ENCODE results near the gene RAB11A.

RAB11A gene

GRCh38 chr15:65869126-65869953 is at the start of gene RAB11A:
RAB11A (plus strand) TSS chr15:65869491; CDS start chr15:65869586, 95 bp downstream.
- ATAC-seq = peak; percentile 92 to 93

DNA sequence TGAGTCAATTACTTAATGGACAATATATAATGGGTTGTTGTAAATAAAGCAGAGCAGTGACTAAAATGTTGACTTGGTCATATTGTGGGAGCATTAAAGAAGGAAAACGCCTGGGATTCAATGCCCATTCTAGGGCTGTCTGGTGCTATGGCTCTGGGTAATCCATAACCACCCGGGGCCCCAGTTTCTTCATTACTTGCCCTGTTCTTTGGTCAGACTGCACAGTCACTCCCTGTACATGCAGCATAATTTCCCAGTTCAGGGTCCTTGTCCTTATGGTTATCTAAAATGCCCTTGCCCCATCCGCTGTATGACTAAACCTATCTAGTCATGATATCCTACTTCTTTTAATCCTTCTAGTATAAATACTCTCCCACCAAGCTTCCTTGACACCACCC is 49.7 kb upstream of the RAB11A start:
- ATAC-seq = no peak

- ATAC-seq = no peak
These were observed 48.2 kb upstream of the RAB11A start for GRCh38 chr15:65821070-65821469.

GRCh38 chr15:65822316-65822715 is 47.0 kb upstream of the RAB11A start:
- ATAC-seq = no peak

DNA sequence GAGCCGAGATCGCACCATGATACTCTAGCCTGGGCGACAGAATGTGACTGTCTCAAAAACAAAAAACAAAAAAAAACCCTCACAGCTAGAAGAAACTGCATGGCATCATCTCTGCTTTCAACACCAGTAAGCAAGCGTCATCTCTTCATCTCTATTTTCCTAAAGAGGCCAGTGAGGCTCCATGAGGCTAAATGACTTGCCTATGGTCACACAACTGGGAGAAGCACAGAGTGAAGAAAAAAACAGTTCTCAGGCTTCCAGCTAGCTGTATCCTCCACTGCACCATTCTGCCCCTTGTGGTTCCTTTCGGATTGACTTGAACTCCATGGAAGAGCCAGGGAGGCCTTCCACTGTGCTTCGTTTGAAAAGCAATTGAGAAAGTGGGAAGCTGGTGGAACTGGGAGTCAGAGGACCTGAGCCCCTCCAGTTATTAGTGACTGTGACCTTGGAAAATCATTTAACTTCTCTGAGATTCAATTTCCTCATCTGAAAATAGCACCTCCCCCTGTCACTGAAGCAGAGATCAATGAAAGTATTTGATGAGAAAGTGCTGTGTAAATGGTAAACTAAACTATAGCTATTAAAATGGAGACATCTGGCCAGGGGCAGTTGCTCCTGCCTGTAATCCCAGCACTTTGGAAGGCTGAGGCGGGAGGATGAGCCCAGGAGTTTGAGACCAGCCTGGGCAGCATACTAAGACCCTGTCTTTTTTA is 45.1 kb upstream of the RAB11A start:
- no peak for ATAC-seq

GRCh38 chr15:65824941-65825544 is 44.2 kb upstream of the RAB11A start:
- ATAC-seq = no peak

- ATAC-seq = no peak
These were observed 42.2 kb upstream of the RAB11A start for GRCh38 chr15:65827065-65827464.

- ATAC-seq = peak; percentile 86 to 88
These were observed 40.7 kb upstream of the RAB11A start for GRCh38 chr15:65828585-65828984.

DNA sequence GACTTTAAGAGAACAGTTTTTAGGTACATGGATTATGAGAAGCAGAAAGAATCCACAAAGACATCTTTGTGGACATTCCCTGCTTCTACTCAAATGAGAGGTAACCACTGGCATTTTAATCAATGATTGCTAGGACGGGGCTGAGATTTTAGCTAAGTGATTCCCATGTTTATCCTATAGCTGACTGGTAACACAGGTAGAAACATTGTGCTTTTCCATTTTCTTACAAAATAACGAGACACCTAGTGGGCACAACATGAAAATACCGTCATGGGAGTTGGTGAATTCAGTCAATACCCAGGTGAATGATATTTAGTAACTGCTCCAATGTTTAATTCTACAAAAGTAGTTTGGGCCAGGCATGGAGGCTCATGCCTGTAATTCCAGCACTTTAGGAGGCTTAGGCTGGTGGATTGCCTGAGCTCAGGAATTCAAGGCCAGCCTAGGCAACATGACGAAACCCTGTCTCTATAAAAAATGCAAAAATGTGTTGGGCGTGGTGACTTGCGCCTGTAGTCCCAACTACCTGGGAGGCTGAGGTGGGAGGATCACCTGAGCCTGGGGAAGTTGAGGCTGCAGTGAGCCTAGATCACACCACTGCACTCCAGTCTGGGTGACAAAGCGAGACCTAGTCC is 40.0 kb upstream of the RAB11A start:
- ATAC-seq = peak; percentile 25 to 35

GRCh38 chr15:65832549-65833364 is 36.5 kb upstream of the RAB11A start:
- peak; percentile 37 to 47 for ATAC-seq

DNA sequence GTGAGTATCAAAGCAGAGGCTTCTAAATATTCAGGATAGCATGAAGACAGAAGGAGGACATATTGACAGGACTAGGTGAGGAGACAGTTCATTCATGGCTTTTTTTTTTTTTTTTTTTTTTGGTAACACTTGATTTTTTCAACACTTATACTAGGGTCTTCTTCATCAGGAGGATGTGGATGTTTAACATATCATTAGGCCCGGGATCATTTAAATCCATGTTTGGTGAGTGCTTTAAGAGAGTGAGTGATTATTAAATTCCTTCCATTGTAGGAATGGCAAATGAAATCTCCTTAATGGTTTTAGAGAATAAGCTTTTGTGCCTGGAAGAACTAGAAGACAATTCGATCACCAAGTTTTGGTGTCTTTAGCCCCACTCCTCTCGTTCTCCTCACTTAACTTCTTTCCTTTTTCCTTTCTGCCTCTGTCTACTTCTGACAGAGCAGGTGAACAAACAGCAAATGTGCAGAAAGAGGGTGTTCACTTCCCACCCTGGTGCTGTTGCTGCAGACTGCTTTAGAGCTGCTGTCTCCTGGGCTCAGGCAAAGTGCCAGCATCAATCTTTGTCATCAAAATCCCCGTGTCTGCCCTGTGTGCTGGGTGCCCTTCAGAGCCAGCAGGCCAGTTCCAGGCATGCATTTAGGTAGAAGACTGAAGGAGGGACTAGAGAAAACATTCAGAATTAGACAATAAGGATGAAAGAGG is 35.6 kb upstream of the RAB11A start:
- peak in 1 of 2 donors; percentile 41 for ATAC-seq

- no peak for ATAC-seq
These were observed 34.5 kb upstream of the RAB11A start for GRCh38 chr15:65834603-65835282.

DNA sequence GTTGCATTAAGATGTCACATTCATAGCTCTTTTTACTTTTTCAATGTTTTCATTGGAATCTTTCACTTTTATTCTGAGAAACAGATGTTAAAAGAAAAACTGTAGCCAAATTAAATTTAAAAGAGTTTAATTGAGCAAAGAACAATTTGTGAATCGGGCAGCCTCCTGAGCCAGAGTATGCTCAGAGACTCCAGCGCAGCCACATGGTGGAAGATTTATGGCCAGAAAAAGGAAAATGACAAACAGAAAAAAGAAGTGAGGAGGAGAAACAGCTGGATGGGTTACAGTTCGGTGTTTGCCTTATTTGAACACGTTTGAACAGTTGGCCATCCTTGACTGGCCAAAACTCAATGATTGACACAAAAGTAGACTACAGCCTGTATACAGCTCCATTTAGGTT is 33.8 kb upstream of the RAB11A start:
- no peak for ATAC-seq

GRCh38 chr15:65836665-65837064 is 32.6 kb upstream of the RAB11A start:
- ATAC-seq = no peak

DNA sequence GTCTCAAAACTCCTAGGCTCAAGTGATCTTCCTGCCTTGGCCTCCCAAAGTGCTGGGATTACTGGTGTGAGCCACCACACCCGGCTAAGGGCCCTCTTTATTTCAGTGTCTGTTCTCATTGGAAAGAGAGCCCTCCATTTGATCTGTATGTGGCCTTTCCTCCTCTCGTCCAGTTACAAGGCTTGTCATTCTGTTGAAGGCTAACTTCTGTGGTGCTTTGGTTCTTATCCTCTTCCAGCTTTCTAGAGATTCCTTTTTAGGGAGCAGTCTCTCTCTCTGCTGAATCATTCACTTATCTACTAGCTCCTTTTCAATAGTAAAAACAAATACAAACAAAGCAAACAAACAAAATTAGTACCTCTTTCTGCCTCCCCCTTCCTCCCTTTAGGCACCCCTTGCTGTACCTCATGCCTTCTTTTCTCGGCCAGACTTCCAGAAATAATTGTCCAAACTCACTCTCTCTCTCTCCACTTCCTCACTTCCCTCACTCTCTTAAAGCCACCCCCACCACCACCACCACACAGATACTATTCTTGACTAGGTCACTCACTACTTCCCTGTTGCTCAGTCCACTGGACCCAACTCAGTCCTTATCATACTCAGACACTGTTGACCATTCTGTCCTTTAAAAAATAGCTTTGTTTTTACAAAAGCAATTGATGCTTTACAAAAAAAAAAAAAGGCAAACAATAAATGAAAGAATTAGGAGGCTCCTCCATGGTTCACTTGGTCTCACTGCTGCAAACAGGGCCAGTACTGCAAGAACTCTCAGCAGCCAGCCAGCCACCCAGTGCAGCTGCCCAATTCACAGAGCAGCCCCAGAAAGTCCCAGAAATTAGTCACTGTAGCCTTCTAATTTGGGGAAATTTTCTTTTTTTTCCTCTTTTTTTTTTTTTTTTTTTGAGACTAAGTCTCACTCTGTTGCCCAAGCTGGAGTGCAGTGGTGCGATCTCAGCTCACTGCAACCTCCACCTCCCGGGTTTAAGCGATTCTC is 31.7 kb upstream of the RAB11A start:
- peak in 1 of 2 donors; percentile 33 for ATAC-seq

DNA sequence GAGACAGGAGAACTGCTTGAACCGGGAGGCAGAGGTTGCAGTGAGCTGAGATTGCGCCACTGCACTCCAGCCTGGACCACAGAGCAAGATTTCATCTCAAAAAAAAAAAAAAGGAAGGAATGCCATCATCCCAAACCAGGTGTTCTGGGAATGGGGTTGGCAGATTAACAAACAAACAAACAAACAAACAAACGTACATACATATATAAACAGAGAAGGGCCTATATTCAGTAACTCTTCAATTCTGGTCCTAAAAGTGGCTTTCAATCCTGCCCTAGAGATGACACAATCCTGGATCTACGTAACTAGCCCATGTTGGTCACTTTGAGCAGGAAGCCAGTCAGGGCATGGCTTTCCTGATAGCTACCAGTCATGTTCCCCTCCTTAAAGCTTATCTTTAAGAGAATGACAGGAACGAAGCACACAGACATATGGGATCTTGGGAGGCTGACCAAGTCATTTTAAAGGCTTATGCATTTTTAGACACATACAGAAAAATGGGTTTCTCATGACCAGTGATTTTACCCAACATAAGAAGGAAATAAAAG is 29.9 kb upstream of the RAB11A start:
- no peak for ATAC-seq

DNA sequence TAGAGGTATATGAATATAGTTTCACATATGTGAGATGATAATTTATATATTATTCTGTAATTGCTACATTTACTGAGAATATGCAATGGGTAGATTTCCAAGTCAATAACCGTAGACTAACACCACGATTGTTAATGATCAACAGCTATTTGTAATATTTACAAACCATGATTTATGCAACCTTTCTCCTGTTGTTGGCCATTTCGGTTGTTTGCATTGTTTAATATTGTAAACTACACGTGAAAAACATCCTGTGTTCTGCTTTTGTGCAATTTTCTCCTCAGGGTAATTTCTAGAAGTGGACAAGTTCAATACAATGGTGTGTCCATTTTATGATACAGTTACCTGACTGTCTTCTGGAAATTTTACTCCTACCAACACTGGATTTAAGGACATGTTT is 29.3 kb upstream of the RAB11A start:
- ATAC-seq = no peak

DNA sequence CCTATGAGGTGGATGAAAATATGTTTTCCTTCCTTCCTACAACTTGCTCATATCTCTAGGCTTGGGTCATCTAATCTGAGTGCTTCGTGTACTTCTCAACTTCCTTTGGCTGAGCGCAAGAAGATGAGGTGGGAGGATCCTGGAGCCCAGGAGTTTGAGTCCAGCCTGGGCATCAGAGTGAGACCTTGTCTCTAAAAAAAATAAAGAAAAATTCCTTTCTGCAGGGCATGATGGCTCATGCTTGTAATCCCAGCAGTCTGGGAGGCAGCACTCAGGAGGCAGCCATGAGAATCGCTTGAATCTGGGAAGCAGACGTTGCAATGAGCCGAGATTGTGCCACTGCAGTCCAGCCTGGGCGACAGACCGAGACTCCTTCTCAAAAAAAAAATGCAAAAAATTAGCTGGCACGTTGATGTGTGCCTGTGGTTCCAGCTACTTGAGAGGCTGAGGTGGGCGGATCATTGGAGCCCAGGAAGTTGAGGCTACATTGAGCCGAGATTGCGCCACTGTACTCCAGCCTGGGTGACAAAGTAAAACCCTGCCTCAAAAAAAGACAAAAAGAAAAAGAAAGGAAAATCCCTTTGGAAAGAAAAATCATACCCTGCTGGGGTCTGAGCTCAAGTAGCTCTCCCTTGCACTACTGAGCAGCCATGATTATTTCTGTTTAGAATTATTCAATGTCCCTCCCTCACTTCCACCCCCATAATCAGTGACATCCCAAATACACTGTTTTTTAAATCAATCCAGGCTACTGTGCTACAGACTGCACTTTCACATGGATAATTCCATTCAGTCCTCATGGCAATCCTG is 28.0 kb upstream of the RAB11A start:
- ATAC-seq = no peak

Measured in activated CD4-positive, CD25-positive, alpha-beta regulatory T cell treated with anti-CD3 and anti-CD28 coated beads, Interleukin-2, amount 50 U/mL, for 24 hours (primary cell).